Measurements from ENCODE around the gene SEC14L6. TPM values are rescaled to one million over a fixed set of nuclear protein-coding genes. Genes with fewer than 3 reads are reported as not detected.
A peak's percentile ranks its signal among the peaks of the same experiment; 100 is the strongest.

SEC14L6 gene
- total RNA-seq, 3 donors from 2014 or later (not counting 1 experiment from before 2014, with no cell fraction given): 0.18 to 0.23 TPM; not detected in 1

DNA sequence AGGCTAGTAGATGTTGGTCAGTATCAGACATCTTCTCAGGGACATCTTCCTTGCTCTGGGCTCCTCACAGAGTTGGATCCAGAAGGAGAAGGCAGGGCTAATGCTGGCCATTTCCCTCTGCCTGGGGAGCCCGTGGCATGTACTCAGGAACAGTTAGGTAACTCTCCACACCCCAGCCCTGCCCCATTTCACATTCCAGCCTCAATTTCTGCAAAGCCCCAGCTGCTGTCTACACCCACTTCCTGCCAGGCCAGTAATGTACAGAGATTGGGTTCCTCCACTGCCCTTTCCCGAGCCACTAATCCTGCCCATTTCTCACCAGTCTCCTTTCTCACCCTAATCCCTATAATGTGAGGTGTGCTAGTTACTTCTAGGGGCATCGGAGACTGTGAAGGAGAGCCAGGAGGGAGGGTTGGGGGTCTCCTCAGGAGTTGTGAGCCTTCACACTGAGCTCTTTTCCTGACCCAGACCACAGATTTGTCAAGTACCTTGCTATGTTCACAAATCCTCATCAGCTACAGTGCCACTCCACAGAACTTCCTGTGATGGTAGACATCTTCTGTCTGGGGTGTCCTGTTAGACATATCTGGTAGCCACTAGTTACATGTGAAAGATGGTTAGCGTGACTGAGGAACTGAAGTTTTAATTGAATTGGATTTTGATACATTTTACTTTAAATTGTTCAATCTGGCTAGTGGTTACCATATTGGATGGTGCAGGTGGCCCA, 73.4 kb downstream of the SEC14L6 start:
- ATAC-seq: peak; percentile 77 to 96 (median 78)
- H3K27me3 Mint-ChIP-seq (ENCODE audit: low read depth in 2 of 2): peaks cover 7 to 22% of the 10 kb centered on the region in 2 donors

More for the DNA sequence above, 73.4 kb downstream of the SEC14L6 start:
- Mint-ChIP-seq H3K4me1 (peaks cover 8% of the 10 kb centered on the region in 2 donors), H3K9me3 (no peaks in the 10 kb centered on the region), H3K4me3 (peak overlapping the region; percentile 2), H3K27ac (peak overlapping the region; percentile 70 to 74), H3K36me3 (no peaks in the 10 kb centered on the region)
- peak in 1 of 2 donors; percentile 35 for DNase-seq
- 47% methylated on average over 3 of the region's 4 CpGs for WGBS (ENCODE audit: insufficient coverage)
- no peak overlapping the region for H3K4me3 ChIP-seq (ENCODE audit: low read length)
- intact Hi-C loops (cut with micrococcal nuclease): no loop called here
- H3K27me3 ChIP-seq (ENCODE audit: control insufficient read depth, insufficient read depth, low read length): peaks cover 10% of the 10 kb centered on the region
- H3K27ac ChIP-seq (ENCODE audit: low read length): no peak overlapping the region
- TF ChIP-seq, protein P1, sequence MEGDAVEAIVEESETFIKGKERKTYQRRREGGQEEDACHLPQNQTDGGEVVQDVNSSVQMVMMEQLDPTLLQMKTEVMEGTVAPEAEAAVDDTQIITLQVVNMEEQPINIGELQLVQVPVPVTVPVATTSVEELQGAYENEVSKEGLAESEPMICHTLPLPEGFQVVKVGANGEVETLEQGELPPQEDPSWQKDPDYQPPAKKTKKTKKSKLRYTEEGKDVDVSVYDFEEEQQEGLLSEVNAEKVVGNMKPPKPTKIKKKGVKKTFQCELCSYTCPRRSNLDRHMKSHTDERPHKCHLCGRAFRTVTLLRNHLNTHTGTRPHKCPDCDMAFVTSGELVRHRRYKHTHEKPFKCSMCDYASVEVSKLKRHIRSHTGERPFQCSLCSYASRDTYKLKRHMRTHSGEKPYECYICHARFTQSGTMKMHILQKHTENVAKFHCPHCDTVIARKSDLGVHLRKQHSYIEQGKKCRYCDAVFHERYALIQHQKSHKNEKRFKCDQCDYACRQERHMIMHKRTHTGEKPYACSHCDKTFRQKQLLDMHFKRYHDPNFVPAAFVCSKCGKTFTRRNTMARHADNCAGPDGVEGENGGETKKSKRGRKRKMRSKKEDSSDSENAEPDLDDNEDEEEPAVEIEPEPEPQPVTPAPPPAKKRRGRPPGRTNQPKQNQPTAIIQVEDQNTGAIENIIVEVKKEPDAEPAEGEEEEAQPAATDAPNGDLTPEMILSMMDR (IDR thresholded peaks at IDR 0.05): no peak
- H3K4me1 ChIP-seq (ENCODE audit: control insufficient read depth, insufficient read depth, low read length): peaks cover 15% of the 10 kb centered on the region
- no peaks in the 10 kb centered on the region for H3K36me3 ChIP-seq (ENCODE audit: control insufficient read depth, insufficient read depth, low read length)
- no peaks in the 10 kb centered on the region for H3K9me3 ChIP-seq (ENCODE audit: control insufficient read depth, insufficient read depth, low read length)

Other genes with a start within 250 kb of the SEC14L6 start
- 10 to 100 TPM; 38.9 to 48.0 (median 47.9) TPM for gene TBC1D10A, start 219.8 kb downstream of the SEC14L6 start, total RNA-seq
- gene SF3A1, start 189.8 kb downstream of the SEC14L6 start, total RNA-seq: 100 to 1,000 TPM; 309 to 340 (median 319) TPM
- 1 to 10 TPM; 7.7 to 9.7 (median 8.4) TPM for gene CCDC157, start 189.7 kb downstream of the SEC14L6 start, total RNA-seq
- 1 to 10 TPM; 7.5 to 9.8 (median 9.5) TPM for gene RNF215, start 159.3 kb downstream of the SEC14L6 start, total RNA-seq
- 1 to 10 TPM in 2 of 3 donors, under 1 TPM in 1; 0.71 to 6.6 (median 2.7) TPM for gene SEC14L2, start 149.7 kb downstream of the SEC14L6 start, total RNA-seq
- 10 to 100 TPM; 15.7 to 17.5 (median 17.2) TPM for gene MTFP1, start 121.0 kb downstream of the SEC14L6 start, total RNA-seq
- gene SEC14L3, start 74.7 kb downstream of the SEC14L6 start, total RNA-seq: not detected
- gene SEC14L4, start 41.0 kb downstream of the SEC14L6 start, total RNA-seq: not detected
- gene GAL3ST1, start 27.9 kb upstream of the SEC14L6 start, total RNA-seq: not detected
- 10 to 100 TPM; 30.9 to 39.7 (median 34.9) TPM for gene PES1, start 45.2 kb upstream of the SEC14L6 start, total RNA-seq
- 1 to 10 TPM in 1 of 3 donors, under 1 TPM in 2; 0.42 to 1.2 (median 0.95) TPM for gene TCN2, start 60.4 kb upstream of the SEC14L6 start, total RNA-seq
- 1 to 10 TPM; 2.9 to 5.8 (median 2.9) TPM for gene SLC35E4, start 89.0 kb upstream of the SEC14L6 start, total RNA-seq
- 10 to 100 TPM; 10.2 to 12.8 (median 10.5) TPM for gene DUSP18, start 121.1 kb upstream of the SEC14L6 start, total RNA-seq
- gene OSBP2, start 148.1 kb upstream of the SEC14L6 start, total RNA-seq: 1 to 10 TPM in 1 of 3 donors, under 1 TPM in 2; 0.65 to 1.2 (median 0.79) TPM

Data from natural killer cell (primary cell).